OCI-LY7 (cell line): ENCODE results near the gene REM1. TPM values are rescaled to one million over a fixed set of nuclear protein-coding genes. Genes with fewer than 3 reads are reported as not detected.

Source experiments
- BruUV-seq: library from RNA; stranded (reverse); fragments of 400-500 nt; replicated peaks from 2 replicates; lab custom pipeline; 2021; lab: Mats Ljungman, UMichigan
- CTCF ChIA-PET: fragments of 300-600 bp; sonication (Branson Sonifier 250); formaldehyde crosslinking; loops from one replicate; lab custom pipeline; 2022; ENCODE audit warnings: antibody characterized with exemption; ENCODE audit not compliant: unreplicated experiment; lab: Charles Lee
- POLR2A ChIA-PET: fragments of 300-600 bp; sonication (Branson Sonifier 250); formaldehyde crosslinking; loops from one replicate; lab custom pipeline; 2022; ENCODE audit warnings: antibody characterized with exemption; lab: Charles Lee
- DNase-seq: peaks from one replicate; pipeline ENCODE4 v3.0.0-alpha.2; 2015; ENCODE audit warnings: low spot score
- H2AFZ ChIP-seq: fragments of 200-600 bp; sonication (generic), shearing (Covaris generic); 2 replicates; pipeline ENCODE4 v1.6.1; 2014; ENCODE audit warnings: mild to moderate bottlenecking, antibody characterized with exemption, low read length, moderate library complexity
- H3K27ac ChIP-seq: fragments of 200-600 bp; sonication (generic); 2 replicates; pipeline ENCODE4 v1.5.1; 2014; ENCODE audit warnings: mixed run types, low read depth, mild to moderate bottlenecking, moderate library complexity, low read length, inconsistent platforms; ENCODE audit not compliant: poor library complexity, severe bottlenecking
- H3K36me3 ChIP-seq: fragments of 200-600 bp; sonication (generic); 2 replicates; pipeline ENCODE4 v1.6.1; 2014; ENCODE audit warnings: mild to moderate bottlenecking, antibody characterized with exemption, low read length, moderate library complexity, mixed read lengths; ENCODE audit not compliant: insufficient read depth
- H3K4me1 ChIP-seq: fragments of 200-600 bp; sonication (generic); 2 replicates; pipeline ENCODE4 v1.5.1; 2014; ENCODE audit warnings: mild to moderate bottlenecking, low read length; ENCODE audit not compliant: insufficient read depth, poor library complexity, severe bottlenecking
- H3K4me2 ChIP-seq: fragments of 200-600 bp; sonication (generic); 2 replicates; pipeline ENCODE4 v1.6.1; 2014; ENCODE audit warnings: mild to moderate bottlenecking, low read length
- H3K4me3 ChIP-seq: fragments of 200-600 bp; sonication (generic); 2 replicates; pipeline ENCODE4 v1.5.1; 2014; ENCODE audit warnings: mild to moderate bottlenecking, low read depth, low read length; ENCODE audit not compliant: poor library complexity, severe bottlenecking
- H3K79me2 ChIP-seq: fragments of 200-600 bp; sonication (generic); 2 replicates; pipeline ENCODE4 v1.6.1; 2016; ENCODE audit warnings: low read depth, mild to moderate bottlenecking, low read length, moderate library complexity, mixed read lengths; ENCODE audit not compliant: insufficient read depth
- H3K9me2 ChIP-seq: fragments of 200-600 bp; sonication (generic); 2 replicates; pipeline ENCODE4 v1.6.1; 2016; ENCODE audit warnings: mild to moderate bottlenecking, low read length, mixed read lengths; ENCODE audit not compliant: insufficient read depth
- H3K9me3 ChIP-seq: fragments of 200-600 bp; sonication (generic); 2 replicates; pipeline ENCODE4 v1.6.1; 2014; ENCODE audit warnings: mild to moderate bottlenecking, mixed run types, low read length, mixed read lengths
- H4K20me1 ChIP-seq: fragments of 200-600 bp; sonication (generic); 2 replicates; pipeline ENCODE4 v1.6.1; 2014; ENCODE audit warnings: mild to moderate bottlenecking, antibody characterized with exemption, low read length, moderate library complexity, mixed read lengths; ENCODE audit not compliant: insufficient read depth
- EZH2phosphoT487 ChIP-seq: fragments of 200-600 bp; sonication (generic); IDR thresholded peaks from 2 replicates; pipeline ENCODE4 v1.6.1; 2018; ENCODE audit warnings: low read depth, borderline replicate concordance, mild to moderate bottlenecking, mixed run types, antibody characterized with exemption, low read length, moderate library complexity, mixed read lengths
- intact Hi-C: fragments of 100-400 bp; cut with micrococcal nuclease; formaldehyde crosslinking; loops from one replicate; pipeline ENCODE4 v1.10.0; 2022; ENCODE audit not compliant: unreplicated experiment
- total RNA-seq, 2 experiments: library from RNA; depleted of rRNA in 1 of 2; stranded (reverse); fragments of >200 nt in 1 of 2; shearing (Covaris generic) in 1 of 2; gene quantifications; 2 replicates each; pipeline ENCODE4 v1.2.3, GENCODE V29; 2014 to 2022
- TF ChIP-seq, protein P1 (sequence below): fragments of 200-600 bp; sonication (generic); conservative IDR thresholded peaks from 2 replicates; pipeline ENCODE4 v1.5.1; 2014; ENCODE audit warnings: mild to moderate bottlenecking, antibody characterized with exemption, low read length, moderate library complexity, mixed read lengths

REM1 gene
- total RNA-seq, 2 experiments from 2014 or later, result not detected

DNA sequence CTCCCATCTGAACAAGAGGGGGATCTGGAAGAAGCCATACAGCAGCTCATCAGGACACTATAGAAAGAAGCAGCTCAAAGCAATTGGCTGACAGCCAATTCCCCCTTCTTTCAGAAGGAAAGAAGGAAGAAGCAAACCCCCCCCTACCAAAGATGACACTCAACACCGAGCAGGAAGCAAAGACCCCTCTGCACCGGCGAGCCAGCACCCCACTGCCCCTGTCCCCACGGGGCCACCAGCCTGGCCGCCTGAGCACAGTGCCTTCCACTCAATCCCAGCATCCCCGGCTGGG is 1.2 kb downstream of the REM1 start:
- intact Hi-C loops, result no loop called here
- Histone ChIP-seq H2AFZ (no peak overlapping the region), H3K4me3 (no peak overlapping the region), H4K20me1 (no peaks in the 10 kb centered on the region), H3K9me3 (no peaks in the 10 kb centered on the region), H3K36me3 (no peaks in the 10 kb centered on the region), H3K4me1 (peaks cover 28% of the 10 kb centered on the region), H3K9me2 (no peaks in the 10 kb centered on the region), H3K79me2 (no peaks in the 10 kb centered on the region), H3K4me2 (no peak overlapping the region), H3K27ac (no peak overlapping the region)
- BruUV-seq, result no TSS peak
- POLR2A ChIA-PET, result no interaction called here
- no peak for DNase-seq
- no peak for TF ChIP-seq EZH2phosphoT487
- TF ChIP-seq, protein P1, sequence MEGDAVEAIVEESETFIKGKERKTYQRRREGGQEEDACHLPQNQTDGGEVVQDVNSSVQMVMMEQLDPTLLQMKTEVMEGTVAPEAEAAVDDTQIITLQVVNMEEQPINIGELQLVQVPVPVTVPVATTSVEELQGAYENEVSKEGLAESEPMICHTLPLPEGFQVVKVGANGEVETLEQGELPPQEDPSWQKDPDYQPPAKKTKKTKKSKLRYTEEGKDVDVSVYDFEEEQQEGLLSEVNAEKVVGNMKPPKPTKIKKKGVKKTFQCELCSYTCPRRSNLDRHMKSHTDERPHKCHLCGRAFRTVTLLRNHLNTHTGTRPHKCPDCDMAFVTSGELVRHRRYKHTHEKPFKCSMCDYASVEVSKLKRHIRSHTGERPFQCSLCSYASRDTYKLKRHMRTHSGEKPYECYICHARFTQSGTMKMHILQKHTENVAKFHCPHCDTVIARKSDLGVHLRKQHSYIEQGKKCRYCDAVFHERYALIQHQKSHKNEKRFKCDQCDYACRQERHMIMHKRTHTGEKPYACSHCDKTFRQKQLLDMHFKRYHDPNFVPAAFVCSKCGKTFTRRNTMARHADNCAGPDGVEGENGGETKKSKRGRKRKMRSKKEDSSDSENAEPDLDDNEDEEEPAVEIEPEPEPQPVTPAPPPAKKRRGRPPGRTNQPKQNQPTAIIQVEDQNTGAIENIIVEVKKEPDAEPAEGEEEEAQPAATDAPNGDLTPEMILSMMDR, result no peak
- CTCF ChIA-PET, result no interaction called here

DNA sequence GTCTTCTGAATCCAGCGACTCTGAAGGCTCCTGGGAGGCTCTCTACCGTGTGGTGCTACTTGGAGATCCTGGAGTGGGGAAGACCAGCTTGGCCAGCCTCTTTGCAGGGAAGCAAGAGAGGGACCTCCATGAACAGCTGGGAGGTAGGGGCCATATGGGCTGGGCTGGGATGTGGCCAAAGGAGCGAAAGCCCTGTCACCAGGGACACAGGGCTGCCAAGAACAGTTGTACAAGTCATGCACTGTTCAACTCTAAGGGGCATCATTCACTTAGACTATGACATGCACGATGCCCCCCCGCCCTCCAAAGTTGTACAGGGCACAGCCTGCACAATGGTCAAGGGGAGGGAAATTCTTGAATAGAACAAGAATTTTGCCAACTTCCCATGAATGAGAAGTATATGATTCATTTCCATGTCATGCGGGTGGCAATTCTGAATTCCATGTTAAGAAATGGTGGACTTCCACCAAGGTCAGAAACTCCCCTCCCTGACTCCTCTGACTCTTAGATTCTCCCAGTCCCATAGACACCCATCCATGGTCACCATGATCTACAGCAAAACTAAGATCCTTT is 1.6 kb downstream of the REM1 start:
- no TSS peak for BruUV-seq
- Histone ChIP-seq H3K4me2 (no peak overlapping the region), H3K79me2 (no peaks in the 10 kb centered on the region), H3K9me3 (no peaks in the 10 kb centered on the region), H3K27ac (no peak overlapping the region), H3K36me3 (no peaks in the 10 kb centered on the region), H4K20me1 (no peaks in the 10 kb centered on the region), H3K9me2 (no peaks in the 10 kb centered on the region), H3K4me1 (peaks cover 28% of the 10 kb centered on the region), H2AFZ (no peak overlapping the region), H3K4me3 (no peak overlapping the region)
- no peak for DNase-seq
- ChIA-PET CTCF (no interaction called here), POLR2A (no interaction called here)
- TF ChIP-seq, protein P1, result no peak
- no peak for TF ChIP-seq EZH2phosphoT487
- intact Hi-C loops, result no loop called here

DNA sequence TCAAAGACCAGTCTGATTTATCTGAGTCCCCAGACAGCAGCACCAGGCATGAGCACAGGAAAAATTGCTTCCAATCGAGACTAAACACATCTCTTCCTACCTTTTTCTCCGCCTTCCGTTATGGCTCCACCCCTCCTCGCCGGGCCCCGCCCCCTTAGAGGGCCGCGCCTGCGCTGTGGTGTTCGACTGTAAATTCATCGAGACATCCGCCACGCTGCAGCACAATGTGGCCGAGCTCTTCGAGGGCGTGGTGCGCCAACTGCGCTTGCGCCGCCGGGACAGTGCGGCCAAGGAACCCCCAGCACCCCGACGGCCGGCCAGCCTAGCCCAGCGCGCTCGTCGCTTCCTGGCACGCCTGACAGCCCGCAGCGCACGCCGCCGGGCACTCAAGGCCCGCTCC is 8.9 kb downstream of the REM1 start:
- Histone ChIP-seq H2AFZ (no peak overlapping the region), H4K20me1 (no peaks in the 10 kb centered on the region), H3K79me2 (no peaks in the 10 kb centered on the region), H3K4me3 (no peak overlapping the region), H3K36me3 (no peaks in the 10 kb centered on the region), H3K4me2 (no peak overlapping the region), H3K9me2 (no peaks in the 10 kb centered on the region), H3K27ac (no peak overlapping the region), H3K4me1 (no peaks in the 10 kb centered on the region), H3K9me3 (no peaks in the 10 kb centered on the region)
- ChIA-PET POLR2A (interaction anchor here (0.7 kb wide), 2 partner anchors 18 to 47 kb away, joined by 4 read pairs; no protein-coding TSS in a partner anchor), CTCF (no interaction called here)
- DNase-seq, result no peak
- BruUV-seq, result no TSS peak
- TF ChIP-seq, protein P1, result no peak
- TF ChIP-seq EZH2phosphoT487, result no peak
- intact Hi-C loops, result no loop called here
